ENCODE results near the gene ADAM8.

DNA sequence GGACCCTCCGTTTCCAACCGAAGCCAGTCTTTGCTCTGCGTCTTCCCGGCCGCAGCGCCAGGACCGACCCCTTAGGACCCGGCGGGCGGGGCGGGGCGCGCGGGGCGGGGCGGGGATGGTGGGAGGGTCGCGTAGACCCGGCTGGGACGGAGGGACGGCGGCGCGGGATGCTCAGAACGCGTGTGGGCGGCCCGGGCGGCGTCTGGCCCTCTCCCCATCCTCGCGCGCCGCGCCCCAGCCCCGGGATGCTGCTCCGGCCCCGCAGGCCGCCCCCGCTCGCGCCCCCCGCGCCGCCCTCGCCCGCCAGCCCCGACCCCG lies 46.7 kb downstream of the ADAM8 start, which contains the start of gene UTF1:
- TF ChIP-seq, protein P1, sequence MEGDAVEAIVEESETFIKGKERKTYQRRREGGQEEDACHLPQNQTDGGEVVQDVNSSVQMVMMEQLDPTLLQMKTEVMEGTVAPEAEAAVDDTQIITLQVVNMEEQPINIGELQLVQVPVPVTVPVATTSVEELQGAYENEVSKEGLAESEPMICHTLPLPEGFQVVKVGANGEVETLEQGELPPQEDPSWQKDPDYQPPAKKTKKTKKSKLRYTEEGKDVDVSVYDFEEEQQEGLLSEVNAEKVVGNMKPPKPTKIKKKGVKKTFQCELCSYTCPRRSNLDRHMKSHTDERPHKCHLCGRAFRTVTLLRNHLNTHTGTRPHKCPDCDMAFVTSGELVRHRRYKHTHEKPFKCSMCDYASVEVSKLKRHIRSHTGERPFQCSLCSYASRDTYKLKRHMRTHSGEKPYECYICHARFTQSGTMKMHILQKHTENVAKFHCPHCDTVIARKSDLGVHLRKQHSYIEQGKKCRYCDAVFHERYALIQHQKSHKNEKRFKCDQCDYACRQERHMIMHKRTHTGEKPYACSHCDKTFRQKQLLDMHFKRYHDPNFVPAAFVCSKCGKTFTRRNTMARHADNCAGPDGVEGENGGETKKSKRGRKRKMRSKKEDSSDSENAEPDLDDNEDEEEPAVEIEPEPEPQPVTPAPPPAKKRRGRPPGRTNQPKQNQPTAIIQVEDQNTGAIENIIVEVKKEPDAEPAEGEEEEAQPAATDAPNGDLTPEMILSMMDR (conservative IDR thresholded peaks at IDR 0.05; ENCODE audit: low read depth, low read length): no peak
- no peak for TF ChIP-seq EZH2 (IDR thresholded peaks at IDR 0.05; ENCODE audit: low read length, unreplicated experiment)

All from PC-3 (cell line).